Mononuclear cell (primary cell): ENCODE results near the gene CLBA1. TPM values are rescaled to one million over a fixed set of nuclear protein-coding genes. Genes with fewer than 3 reads are reported as not detected.

ENCODE experiments used
- H3K27me3 ChIP-seq: 2 replicates; pipeline ENCODE4 v1.6.0; 2011; ENCODE audit warnings: low read length, control low read depth; ENCODE audit not compliant: insufficient read depth
- H3K4me1 ChIP-seq: 2 replicates; pipeline ENCODE4 v1.5.1; 2011; ENCODE audit warnings: mild to moderate bottlenecking, low read length, control low read depth; ENCODE audit not compliant: insufficient read depth
- H3K4me3 ChIP-seq: 2 replicates; pipeline ENCODE4 v1.5.1; 2011; ENCODE audit warnings: mild to moderate bottlenecking, low read length, moderate library complexity
- H3K9me3 ChIP-seq: 2 replicates; pipeline ENCODE4 v1.5.1; 2011; ENCODE audit warnings: low read depth, mild to moderate bottlenecking, control low read depth, low read length
- total RNA-seq: library from RNA; depleted of rRNA; stranded (reverse); fragments of >200 nt; gene quantifications from one replicate; pipeline ENCODE4 v1.2.3, GENCODE V29; 2012

Gene CLBA1
- total RNA-seq, 1 donor = 0.94 TPM

GRCh38 chr14:104993808-104994591 is 8.4 kb downstream of the CLBA1 start:
- Histone ChIP-seq H3K4me3 (no peak overlapping the region), H3K9me3 (no peaks in the 10 kb centered on the region), H3K27me3 (no peaks in the 10 kb centered on the region), H3K4me1 (no peaks in the 10 kb centered on the region)

GRCh38 chr14:104994978-104995377 is 9.4 kb downstream of the CLBA1 start:
- Histone ChIP-seq H3K4me1 (no peaks in the 10 kb centered on the region), H3K27me3 (no peaks in the 10 kb centered on the region), H3K4me3 (no peak overlapping the region), H3K9me3 (no peaks in the 10 kb centered on the region)

GRCh38 chr14:104996032-104996431 is 10.4 kb downstream of the CLBA1 start:
- Histone ChIP-seq H3K4me1 (no peaks in the 10 kb centered on the region), H3K4me3 (no peak overlapping the region), H3K27me3 (no peaks in the 10 kb centered on the region), H3K9me3 (no peaks in the 10 kb centered on the region)

- H3K9me3 ChIP-seq = no peaks in the 10 kb centered on the region
- no peak overlapping the region for H3K4me3 ChIP-seq
- no peaks in the 10 kb centered on the region for H3K4me1 ChIP-seq
- no peaks in the 10 kb centered on the region for H3K27me3 ChIP-seq
Observed at GRCh38 chr14:104996483-104996882, 10.9 kb downstream of the CLBA1 start.

- H3K9me3 ChIP-seq = no peaks in the 10 kb centered on the region
- no peaks in the 10 kb centered on the region for H3K4me1 ChIP-seq
- no peak overlapping the region for H3K4me3 ChIP-seq
- H3K27me3 ChIP-seq = no peaks in the 10 kb centered on the region
Observed at GRCh38 chr14:104998801-104999200, 13.2 kb downstream of the CLBA1 start.

- Histone ChIP-seq H3K4me3 (no peak overlapping the region), H3K27me3 (no peaks in the 10 kb centered on the region), H3K4me1 (no peaks in the 10 kb centered on the region), H3K9me3 (no peaks in the 10 kb centered on the region)
Observed at GRCh38 chr14:104999361-104999760, 13.8 kb downstream of the CLBA1 start.

- Histone ChIP-seq H3K9me3 (no peaks in the 10 kb centered on the region), H3K4me1 (no peaks in the 10 kb centered on the region), H3K27me3 (no peaks in the 10 kb centered on the region), H3K4me3 (no peak overlapping the region)
Observed at GRCh38 chr14:105005329-105005928, 19.8 kb downstream of the CLBA1 start.

- no peak overlapping the region for H3K4me3 ChIP-seq
- H3K9me3 ChIP-seq = no peaks in the 10 kb centered on the region
- no peaks in the 10 kb centered on the region for H3K27me3 ChIP-seq
- no peaks in the 10 kb centered on the region for H3K4me1 ChIP-seq
Observed at GRCh38 chr14:105005929-105006830, 20.6 kb downstream of the CLBA1 start.

- Histone ChIP-seq H3K4me1 (no peaks in the 10 kb centered on the region), H3K27me3 (no peaks in the 10 kb centered on the region), H3K4me3 (no peak overlapping the region), H3K9me3 (no peaks in the 10 kb centered on the region)
Observed at GRCh38 chr14:105006831-105007592, 21.4 kb downstream of the CLBA1 start.

GRCh38 chr14:105007593-105008264 is 22.1 kb downstream of the CLBA1 start:
- H3K4me1 ChIP-seq = no peaks in the 10 kb centered on the region
- no peak overlapping the region for H3K4me3 ChIP-seq
- H3K9me3 ChIP-seq = no peaks in the 10 kb centered on the region
- H3K27me3 ChIP-seq = no peaks in the 10 kb centered on the region

- Histone ChIP-seq H3K4me1 (peaks cover 7% of the 10 kb centered on the region), H3K4me3 (no peak overlapping the region), H3K9me3 (no peaks in the 10 kb centered on the region), H3K27me3 (no peaks in the 10 kb centered on the region)
Observed at GRCh38 chr14:105010106-105010505, 24.5 kb downstream of the CLBA1 start.

- Histone ChIP-seq H3K9me3 (no peaks in the 10 kb centered on the region), H3K27me3 (no peaks in the 10 kb centered on the region), H3K4me1 (peaks cover 7% of the 10 kb centered on the region), H3K4me3 (no peak overlapping the region)
Observed at GRCh38 chr14:105010891-105011291, 25.3 kb downstream of the CLBA1 start.

GRCh38 chr14:105011312-105011990 is 25.9 kb downstream of the CLBA1 start:
- Histone ChIP-seq H3K4me1 (peaks cover 13% of the 10 kb centered on the region), H3K27me3 (no peaks in the 10 kb centered on the region), H3K9me3 (no peaks in the 10 kb centered on the region), H3K4me3 (no peak overlapping the region)
